GM12872 (cell line): ENCODE measurements around the gene CRY2.

Experiments used
- TF ChIP-seq, protein P1 (sequence below): IDR thresholded peaks from 3 replicates; pipeline ENCODE4 v1.5.1; 2011; ENCODE audit warnings: low read depth, mild to moderate bottlenecking, low read length, moderate library complexity; ENCODE audit not compliant: insufficient read depth

CRY2 gene

DNA sequence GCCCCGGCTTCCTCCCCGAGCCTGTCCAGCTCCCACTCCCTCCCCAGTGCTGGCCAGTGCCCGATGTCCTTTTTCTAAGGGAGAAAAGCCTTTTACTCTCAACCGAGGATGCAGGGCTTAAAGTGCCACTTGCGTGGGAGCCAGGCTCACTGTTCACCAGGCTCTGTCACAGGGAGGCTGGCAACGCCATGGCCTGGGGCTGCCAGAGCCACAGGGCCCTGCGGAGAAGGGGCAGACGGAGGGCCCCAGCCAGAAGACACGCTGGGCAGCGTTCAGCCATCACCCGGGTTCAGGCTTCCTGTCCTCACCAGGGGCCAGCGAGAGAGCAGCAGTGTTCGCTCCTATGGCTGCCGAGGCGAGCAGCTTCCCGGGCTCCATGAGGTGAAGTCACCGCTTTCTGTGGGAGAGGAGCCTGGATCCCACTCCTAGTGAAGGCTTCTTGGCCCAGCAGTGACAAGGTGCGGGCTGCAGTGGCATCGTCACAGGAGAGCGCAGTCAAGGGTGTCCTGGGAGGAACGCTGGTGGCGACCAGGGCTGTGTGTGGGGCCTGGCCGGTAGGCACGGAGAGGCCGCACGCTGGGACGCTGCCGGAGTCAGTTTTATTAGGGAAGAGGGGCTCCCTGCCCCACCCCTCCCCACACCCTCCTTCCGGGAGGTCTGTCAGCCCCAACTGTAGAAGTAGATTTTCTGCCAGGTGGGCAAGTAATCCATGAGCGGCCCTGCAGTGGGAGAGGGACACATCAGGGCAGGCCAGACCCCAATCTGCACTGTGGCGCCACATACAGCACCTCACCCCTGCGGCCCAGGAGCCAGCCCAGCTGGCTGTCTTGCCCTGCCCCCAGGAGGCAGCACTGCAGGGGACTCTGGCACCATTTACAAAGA is 62.6 kb downstream of the CRY2 start:
- TF ChIP-seq, protein P1, sequence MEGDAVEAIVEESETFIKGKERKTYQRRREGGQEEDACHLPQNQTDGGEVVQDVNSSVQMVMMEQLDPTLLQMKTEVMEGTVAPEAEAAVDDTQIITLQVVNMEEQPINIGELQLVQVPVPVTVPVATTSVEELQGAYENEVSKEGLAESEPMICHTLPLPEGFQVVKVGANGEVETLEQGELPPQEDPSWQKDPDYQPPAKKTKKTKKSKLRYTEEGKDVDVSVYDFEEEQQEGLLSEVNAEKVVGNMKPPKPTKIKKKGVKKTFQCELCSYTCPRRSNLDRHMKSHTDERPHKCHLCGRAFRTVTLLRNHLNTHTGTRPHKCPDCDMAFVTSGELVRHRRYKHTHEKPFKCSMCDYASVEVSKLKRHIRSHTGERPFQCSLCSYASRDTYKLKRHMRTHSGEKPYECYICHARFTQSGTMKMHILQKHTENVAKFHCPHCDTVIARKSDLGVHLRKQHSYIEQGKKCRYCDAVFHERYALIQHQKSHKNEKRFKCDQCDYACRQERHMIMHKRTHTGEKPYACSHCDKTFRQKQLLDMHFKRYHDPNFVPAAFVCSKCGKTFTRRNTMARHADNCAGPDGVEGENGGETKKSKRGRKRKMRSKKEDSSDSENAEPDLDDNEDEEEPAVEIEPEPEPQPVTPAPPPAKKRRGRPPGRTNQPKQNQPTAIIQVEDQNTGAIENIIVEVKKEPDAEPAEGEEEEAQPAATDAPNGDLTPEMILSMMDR, result no peak

DNA sequence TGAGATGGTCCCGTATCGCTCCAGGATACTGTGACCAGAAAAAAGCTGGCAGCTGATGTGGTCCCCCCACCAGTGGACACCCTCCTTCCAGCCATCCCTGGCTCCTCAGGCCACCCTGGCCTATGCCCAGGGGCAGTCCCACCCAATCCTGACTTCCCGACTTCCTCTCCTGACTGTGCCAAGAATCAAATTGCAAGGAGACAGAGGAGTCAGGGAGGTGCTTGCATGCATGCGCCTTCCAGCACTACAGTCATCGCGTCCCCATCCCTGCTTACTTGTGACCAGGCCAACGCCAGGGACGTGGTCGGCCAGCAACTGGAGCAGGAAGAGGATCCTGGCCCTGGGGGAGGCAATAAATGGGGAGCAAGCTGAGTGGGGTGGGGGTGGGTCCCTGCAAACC is 63.3 kb downstream of the CRY2 start:
- TF ChIP-seq, protein P1, result no peak

DNA sequence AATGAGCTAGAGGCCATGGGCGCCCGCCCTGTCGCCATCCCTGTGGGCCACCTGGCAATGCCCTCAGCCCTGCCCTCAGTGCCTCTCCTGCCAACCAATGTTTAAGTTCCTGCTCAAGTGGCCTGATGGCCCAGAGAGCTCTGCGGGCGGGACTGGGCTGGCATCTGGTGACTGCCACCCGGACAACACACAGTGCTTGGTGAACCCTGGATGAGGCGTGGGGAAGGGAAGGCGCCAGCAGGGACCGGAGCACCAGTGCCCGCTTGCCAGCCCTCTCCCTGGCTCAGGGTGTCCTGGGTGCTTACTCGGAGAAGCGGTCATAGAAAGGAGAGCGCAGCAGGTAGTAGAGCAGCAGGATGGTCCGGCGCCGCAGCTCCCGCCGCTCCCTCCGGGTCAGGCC is 66.2 kb downstream of the CRY2 start:
- TF ChIP-seq, protein P1, result no peak

DNA sequence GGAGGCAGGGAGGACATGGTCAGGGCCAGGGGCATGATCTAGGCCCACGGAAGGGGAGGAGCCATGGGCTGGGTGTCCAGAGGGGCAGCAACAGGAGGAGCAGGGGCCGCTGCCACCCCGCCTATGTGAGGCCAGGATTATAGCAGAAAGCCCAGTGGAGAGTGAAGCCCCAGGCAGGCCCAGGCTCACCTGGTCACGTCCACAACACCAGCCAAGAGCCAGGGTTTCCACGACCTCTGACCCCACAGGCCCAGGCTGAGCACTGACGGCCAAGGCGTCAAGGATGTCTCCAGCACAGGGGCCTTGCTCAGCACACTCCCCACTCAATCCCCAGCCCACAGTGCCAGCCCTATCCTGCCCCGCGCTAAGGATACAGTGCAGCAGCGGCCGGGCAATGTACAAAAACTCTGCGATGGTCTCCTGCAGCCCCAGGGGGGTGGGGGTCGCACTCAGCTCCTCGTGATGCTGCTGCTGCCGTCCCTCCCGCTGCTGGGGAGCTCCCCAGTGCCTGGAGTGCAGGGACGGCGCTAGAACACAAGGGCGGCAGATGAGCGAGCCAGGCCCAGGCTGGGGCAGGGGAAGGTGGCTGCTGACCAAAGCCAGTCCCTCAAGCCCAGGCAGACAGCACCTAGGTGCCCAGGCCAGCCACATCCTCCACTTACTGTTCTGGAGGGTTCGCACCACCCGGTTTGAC is 66.8 kb downstream of the CRY2 start:
- TF ChIP-seq, protein P1, result no peak

DNA sequence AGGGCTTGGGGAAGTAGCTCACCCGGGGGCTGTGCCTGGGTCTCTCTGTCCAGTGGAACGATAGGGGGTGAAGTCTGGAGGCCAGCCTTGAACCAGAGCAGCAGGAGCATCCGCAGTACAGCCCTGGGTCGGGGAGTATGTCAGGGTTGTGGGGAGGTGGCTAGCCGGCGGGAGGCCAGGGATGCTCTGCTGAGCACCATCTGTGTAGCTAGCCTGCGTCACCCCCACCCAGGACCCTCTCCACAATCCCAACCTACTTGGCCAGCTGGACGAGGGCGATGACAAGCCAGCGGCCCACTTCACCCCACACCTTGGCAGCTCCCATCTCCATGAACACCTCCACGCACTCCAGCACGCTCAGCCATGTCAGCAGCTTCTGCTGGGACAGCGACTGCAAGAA is 68.2 kb downstream of the CRY2 start:
- TF ChIP-seq, protein P1, result no peak

DNA sequence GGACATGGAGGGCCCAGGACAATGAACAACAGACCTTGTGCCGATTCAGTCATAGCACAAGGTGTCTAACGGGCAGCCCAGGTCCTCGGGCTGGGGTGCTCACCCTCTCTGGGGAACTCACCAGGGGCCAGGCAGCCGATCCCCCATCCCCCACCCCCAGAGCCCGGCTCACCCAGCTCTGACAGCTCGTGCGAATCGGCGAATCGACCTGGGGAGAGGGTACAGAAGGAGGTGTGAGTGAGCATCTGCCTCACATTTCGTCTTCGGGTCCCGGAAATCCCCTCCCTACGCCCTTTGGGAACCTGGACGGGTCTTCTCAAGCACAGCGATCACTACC is 70.0 kb downstream of the CRY2 start:
- TF ChIP-seq, protein P1, result no peak

DNA sequence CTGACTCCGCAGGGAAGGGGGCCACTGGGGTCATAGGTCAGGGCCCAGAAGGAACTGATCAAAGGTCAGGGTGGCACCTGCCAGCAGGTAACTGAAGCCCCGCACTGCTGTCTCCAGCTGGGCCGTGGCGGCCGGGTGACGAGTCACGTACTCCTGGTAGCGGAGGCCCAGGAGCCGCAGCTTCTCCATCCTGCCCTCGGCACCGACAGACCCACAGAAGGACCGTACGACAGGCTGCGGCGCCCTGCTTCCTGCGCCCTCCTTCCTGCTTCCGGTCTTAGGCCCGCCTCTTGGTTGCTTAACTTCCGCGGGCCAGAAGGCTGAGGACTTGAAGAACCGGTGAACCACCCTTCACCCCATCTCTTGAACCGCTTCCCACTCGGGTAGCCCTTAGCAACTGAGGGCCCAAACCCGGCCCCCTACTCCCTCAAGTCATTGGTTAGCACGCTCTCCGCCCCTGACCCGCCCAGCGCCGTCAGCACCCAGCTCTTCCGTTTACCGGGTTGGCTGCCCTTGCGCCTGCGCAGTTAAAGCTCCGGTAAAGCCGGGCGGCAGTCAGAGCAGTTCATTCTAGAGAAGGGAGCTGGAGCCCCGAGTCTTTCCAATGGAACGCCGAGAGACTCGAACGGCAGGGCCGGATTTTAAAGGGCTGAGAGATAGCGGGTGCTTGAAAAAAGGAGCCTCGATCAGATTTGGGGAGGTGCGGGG is 70.5 kb downstream of the CRY2 start, which contains the start of gene PEX16:
PEX16 (minus strand) TSS at position 255 of the 708 bp plus-strand sequence; CDS start at position 189, 66 bp downstream.
- TF ChIP-seq, protein P1, result no peak
